H1 (cell line): ENCODE data around the gene BSN. TPM values are rescaled to one million over a fixed set of nuclear protein-coding genes. Genes with fewer than 3 reads are reported as not detected.

ENCODE experiments used
- NANOG ChIP-seq: IDR thresholded peaks from 2 replicates; pipeline ENCODE4 v1.6.1; 2011; ENCODE audit warnings: low read length, low read depth, mild to moderate bottlenecking, inconsistent platforms; ENCODE audit not compliant: insufficient read depth, poor library complexity, severe bottlenecking
- NRF1 ChIP-seq: IDR thresholded peaks from 2 replicates; pipeline ENCODE4 v1.6.1; 2011; ENCODE audit warnings: mild to moderate bottlenecking, low read depth, low read length, improper control_type of control experiment
- TCF12 ChIP-seq: IDR thresholded peaks from 2 replicates; pipeline ENCODE4 v1.6.1; 2011; ENCODE audit warnings: low read depth, mild to moderate bottlenecking, low read length
- USF2 ChIP-seq: IDR thresholded peaks from 2 replicates; pipeline ENCODE4 v1.6.1; 2011; ENCODE audit warnings: low read length, improper control_type of control experiment
- polyA plus RNA-seq, 7 experiments: library from polyadenylated mRNA; depleted of rRNA in 3 of 7; stranded (reverse) in 5 of 7; unstranded in 2 of 7; fragments of >200 nt in 5 of 7; fragments of 200-250 nt in 2 of 7; gene quantifications; 1 replicate in 5 of 7; 2 replicates in 1 of 7; 4 replicates in 1 of 7; pipeline versions ENCODE4 v1.2.1 to v1.2.3, GENCODE V29; 2011 to 2013; ENCODE audit warnings: missing spikeins in 2 of 7, mixed read lengths in 2 of 7
- total RNA-seq: library from RNA; stranded (reverse); fragmentation: NEBNext Ultra II Directional; extraction: Animal tissue kit (Norgen Biotek cat#: 25700); gene quantifications from 2 replicates; pipeline ENCODE4 v1.2.1, GENCODE V29; 2021

Gene BSN
- total and polyA plus RNA-seq, 2 of the 8 experiments (the other 6 are each of a cell fraction or from before 2014, with no cell fraction given): 0.60 to 3.0 TPM

GRCh38 chr3:49654955-49655556 lies 100.8 kb downstream of the BSN start (continued):
- TF ChIP-seq TCF12: no peak
- no peak for TF ChIP-seq NRF1
- TF ChIP-seq NANOG: no peak
- no peak for TF ChIP-seq USF2
